Fibroblast of lung (primary cell): Measurements from ENCODE around the gene TNFRSF21. TPM values are rescaled to one million over a fixed set of nuclear protein-coding genes. Genes with fewer than 3 reads are reported as not detected.

Source experiments
- DNase-seq, 2 donors: peaks; one replicate each; pipeline versions ENCODE4 v3.0.0 to v3.0.0-alpha.2; 2010; ENCODE audit warnings: low read depth in 2 of 2
- H2AFZ ChIP-seq: 2 replicates; pipeline ENCODE4 v1.5.1; 2012; ENCODE audit warnings: low read length, control low read depth, inconsistent platforms
- H3K27ac ChIP-seq: 2 replicates; pipeline ENCODE4 v1.5.1; 2011; ENCODE audit warnings: low read length, control low read depth; ENCODE audit not compliant: insufficient read depth
- H3K27me3 ChIP-seq: 2 replicates; pipeline ENCODE4 v1.5.1; 2011; ENCODE audit warnings: mild to moderate bottlenecking, low read length; ENCODE audit not compliant: control insufficient read depth, insufficient read depth
- H3K36me3 ChIP-seq: 2 replicates; pipeline ENCODE4 v1.5.1; 2011; ENCODE audit warnings: low read length; ENCODE audit not compliant: control insufficient read depth, insufficient read depth
- H3K4me1 ChIP-seq: 2 replicates; pipeline ENCODE4 v1.5.1; 2011; ENCODE audit warnings: low read length; ENCODE audit not compliant: control insufficient read depth, insufficient read depth; ENCODE audit errors: extremely low read depth
- H3K4me2 ChIP-seq: 2 replicates; pipeline ENCODE4 v1.5.1; 2011; ENCODE audit warnings: low read length, control low read depth; ENCODE audit not compliant: insufficient read depth; ENCODE audit errors: extremely low read depth
- H3K4me3 ChIP-seq, 4 experiments: fragments of 200-600 bp in 1 of 4; sonication (generic) in 1 of 4; replicated peaks in 1 of 4; 2 replicates each; pipeline ENCODE4 v1.5.1; 2011 to 2016; ENCODE audit warnings: low read length in 4 of 4, low read depth in 3 of 4, mild to moderate bottlenecking in 3 of 4, control low read depth in 2 of 4, inconsistent platforms in 1 of 4, mixed read lengths in 1 of 4; ENCODE audit not compliant: insufficient read depth in 1 of 4; ENCODE audit errors: control extremely low read depth in 1 of 4
- H3K79me2 ChIP-seq: 2 replicates; pipeline ENCODE4 v1.5.1; 2012; ENCODE audit warnings: mild to moderate bottlenecking, low read length, inconsistent platforms; ENCODE audit not compliant: control insufficient read depth, insufficient read depth
- H3K9ac ChIP-seq: 2 replicates; pipeline ENCODE4 v1.5.1; 2011; ENCODE audit warnings: mild to moderate bottlenecking, low read length, control low read depth; ENCODE audit not compliant: insufficient read depth
- H3K9me3 ChIP-seq: 2 replicates; pipeline ENCODE4 v1.5.1; 2012; ENCODE audit warnings: low read depth, low read length; ENCODE audit not compliant: control insufficient read depth, insufficient read depth
- H4K20me1 ChIP-seq: 2 replicates; pipeline ENCODE4 v1.5.1; 2011; ENCODE audit warnings: low read length; ENCODE audit not compliant: control insufficient read depth, insufficient read depth; ENCODE audit errors: extremely low read depth
- EZH2 ChIP-seq: IDR thresholded peaks from 2 replicates; pipeline ENCODE4 v1.5.1; 2012; ENCODE audit warnings: low read length, control low read depth, mild to moderate bottlenecking; ENCODE audit errors: missing control alignments
- polyA plus RNA-seq, 2 donors: library from polyadenylated mRNA; depleted of rRNA in 1 of 2; stranded (reverse) in 1 of 2; unstranded in 1 of 2; fragments of >200 nt; gene quantifications; 2 replicates each; pipeline ENCODE4 v1.2.1, GENCODE V29; 2011 to 2012; ENCODE audit warnings: missing spikeins in 1 of 2
- total RNA-seq: library from RNA; depleted of rRNA; stranded (reverse); fragments of >200 nt; gene quantifications from 2 replicates; pipeline ENCODE4 v1.2.1, GENCODE V29; 2014
- TF ChIP-seq, protein P1 (sequence below), 2 donors: IDR thresholded peaks in 1 of 2; conservative IDR thresholded peaks in 1 of 2; 1 replicate in 1 of 2; 2 replicates in 1 of 2; pipeline ENCODE4 v1.5.1; 2011 to 2012; ENCODE audit warnings: low read length in 2 of 2, control low read depth in 1 of 2, inconsistent platforms in 1 of 2, low read depth in 1 of 2, mild to moderate bottlenecking in 1 of 2

TNFRSF21 gene
- total and polyA plus RNA-seq, 2 donors (not counting 1 experiment from before 2014, with no cell fraction given), result 4.8 to 8.9 TPM

DNA sequence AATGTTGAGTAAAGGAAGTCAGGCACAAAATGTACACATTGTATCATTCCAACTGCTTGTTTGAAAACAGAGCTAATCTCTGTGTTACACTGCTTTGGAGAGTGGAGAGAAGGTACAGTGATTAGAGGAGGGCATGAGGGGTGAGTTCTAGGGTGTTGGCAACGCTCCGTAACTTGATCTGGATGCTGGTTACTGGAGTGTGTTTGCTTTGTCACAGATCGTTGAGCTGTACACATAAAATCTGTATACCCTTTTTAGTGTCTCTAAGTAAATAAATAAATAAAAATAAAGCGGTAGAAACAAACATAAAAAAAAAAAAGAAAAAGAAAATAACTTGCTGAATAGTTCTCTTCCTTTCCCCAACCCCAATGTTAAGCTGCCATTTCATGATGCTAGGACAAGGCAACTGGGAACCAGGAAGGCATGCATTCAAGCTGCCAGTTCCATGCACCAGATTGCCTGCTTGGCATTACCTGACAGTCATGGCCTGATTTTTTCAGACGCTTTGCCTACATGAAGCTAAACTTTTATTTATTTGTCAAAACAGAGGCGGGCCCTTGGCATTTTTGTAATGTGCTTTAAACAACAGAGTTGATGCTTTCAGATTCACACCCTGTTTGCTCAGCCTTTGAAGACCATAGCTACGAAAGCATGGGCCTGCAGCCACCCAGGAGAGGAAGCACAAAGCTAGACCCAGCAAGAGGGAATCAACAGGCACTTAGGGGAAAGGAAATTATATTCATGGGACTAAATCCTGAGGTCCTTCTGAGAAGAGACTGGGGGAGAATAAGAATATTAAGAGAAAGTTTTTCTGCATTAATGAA is 21.2 kb downstream of the TNFRSF21 start:
- H3K4me1 ChIP-seq, result no peaks in the 10 kb centered on the region
- H3K79me2 ChIP-seq, result no peaks in the 10 kb centered on the region
- no peak overlapping the region for H3K27ac ChIP-seq
- no peak for DNase-seq
- no peak overlapping the region for H3K4me3 ChIP-seq
- H3K27me3 ChIP-seq, result no peaks in the 10 kb centered on the region
- H2AFZ ChIP-seq, result no peak overlapping the region
- H3K36me3 ChIP-seq, result no peaks in the 10 kb centered on the region
- H3K9ac ChIP-seq, result no peak overlapping the region
- TF ChIP-seq, protein P1, sequence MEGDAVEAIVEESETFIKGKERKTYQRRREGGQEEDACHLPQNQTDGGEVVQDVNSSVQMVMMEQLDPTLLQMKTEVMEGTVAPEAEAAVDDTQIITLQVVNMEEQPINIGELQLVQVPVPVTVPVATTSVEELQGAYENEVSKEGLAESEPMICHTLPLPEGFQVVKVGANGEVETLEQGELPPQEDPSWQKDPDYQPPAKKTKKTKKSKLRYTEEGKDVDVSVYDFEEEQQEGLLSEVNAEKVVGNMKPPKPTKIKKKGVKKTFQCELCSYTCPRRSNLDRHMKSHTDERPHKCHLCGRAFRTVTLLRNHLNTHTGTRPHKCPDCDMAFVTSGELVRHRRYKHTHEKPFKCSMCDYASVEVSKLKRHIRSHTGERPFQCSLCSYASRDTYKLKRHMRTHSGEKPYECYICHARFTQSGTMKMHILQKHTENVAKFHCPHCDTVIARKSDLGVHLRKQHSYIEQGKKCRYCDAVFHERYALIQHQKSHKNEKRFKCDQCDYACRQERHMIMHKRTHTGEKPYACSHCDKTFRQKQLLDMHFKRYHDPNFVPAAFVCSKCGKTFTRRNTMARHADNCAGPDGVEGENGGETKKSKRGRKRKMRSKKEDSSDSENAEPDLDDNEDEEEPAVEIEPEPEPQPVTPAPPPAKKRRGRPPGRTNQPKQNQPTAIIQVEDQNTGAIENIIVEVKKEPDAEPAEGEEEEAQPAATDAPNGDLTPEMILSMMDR (conservative IDR thresholded peaks at IDR 0.05 in 1 of 2, IDR thresholded peaks at IDR 0.05 in 1 of 2; ENCODE audit: low read depth in 1 of 2, low read length in 2 of 2), result no peak
- no peak for TF ChIP-seq EZH2
- H3K4me2 ChIP-seq, result no peak overlapping the region
- no peaks in the 10 kb centered on the region for H3K9me3 ChIP-seq
- H4K20me1 ChIP-seq, result no peaks in the 10 kb centered on the region

DNA sequence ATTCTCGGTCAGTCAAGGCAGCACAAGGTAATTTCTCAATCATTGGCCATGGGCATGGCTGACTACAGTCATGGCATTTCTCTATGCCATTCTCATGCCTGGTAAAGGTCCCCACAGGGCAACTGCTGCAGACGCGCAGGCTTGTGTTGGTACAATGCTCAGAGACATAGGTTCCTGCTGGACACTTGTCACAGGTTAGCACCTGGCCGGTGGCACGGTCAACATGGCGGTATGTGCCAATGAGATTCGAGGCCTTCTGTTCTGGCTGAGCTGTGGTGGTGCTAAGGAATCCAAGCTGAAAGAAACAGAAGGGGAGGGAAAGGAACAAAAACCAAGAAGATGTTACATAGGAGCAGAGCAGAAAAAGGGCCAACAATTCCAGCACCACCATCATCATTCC is 23.4 kb downstream of the TNFRSF21 start:
- no peak overlapping the region for H3K4me2 ChIP-seq
- no peak overlapping the region for H3K27ac ChIP-seq
- DNase-seq, result no peak
- no peaks in the 10 kb centered on the region for H3K79me2 ChIP-seq
- no peak overlapping the region for H2AFZ ChIP-seq
- no peak for TF ChIP-seq EZH2
- TF ChIP-seq, protein P1 (conservative IDR thresholded peaks at IDR 0.05 in 1 of 2, IDR thresholded peaks at IDR 0.05 in 1 of 2; ENCODE audit: low read depth in 1 of 2, low read length in 2 of 2), result no peak
- H3K4me3 ChIP-seq, result no peak overlapping the region
- no peak overlapping the region for H3K9ac ChIP-seq
- no peaks in the 10 kb centered on the region for H3K4me1 ChIP-seq
- H3K36me3 ChIP-seq, result no peaks in the 10 kb centered on the region
- no peaks in the 10 kb centered on the region for H3K9me3 ChIP-seq
- no peaks in the 10 kb centered on the region for H4K20me1 ChIP-seq
- H3K27me3 ChIP-seq, result no peaks in the 10 kb centered on the region

- H3K9me3 ChIP-seq, result no peaks in the 10 kb centered on the region
- H3K36me3 ChIP-seq, result no peaks in the 10 kb centered on the region
- DNase-seq, result no peak
- no peaks in the 10 kb centered on the region for H3K4me1 ChIP-seq
- H3K79me2 ChIP-seq, result no peaks in the 10 kb centered on the region
- H4K20me1 ChIP-seq, result no peaks in the 10 kb centered on the region
- no peak overlapping the region for H2AFZ ChIP-seq
- H3K27ac ChIP-seq, result no peak overlapping the region
- no peak overlapping the region for H3K4me2 ChIP-seq
- no peak overlapping the region for H3K4me3 ChIP-seq
- TF ChIP-seq, protein P1 (conservative IDR thresholded peaks at IDR 0.05 in 1 of 2, IDR thresholded peaks at IDR 0.05 in 1 of 2; ENCODE audit: low read depth in 1 of 2, low read length in 2 of 2), result no peak
- TF ChIP-seq EZH2, result no peak
- H3K27me3 ChIP-seq, result no peaks in the 10 kb centered on the region
- H3K9ac ChIP-seq, result no peak overlapping the region
These were observed 25.7 kb downstream of the TNFRSF21 start for GRCh38 chr6:47283993-47284392.
